AG10803 (cell line): Measurements from ENCODE around the gene ODAPH.
"Not testable (repeated sequence)": the region's sequence is repeated elsewhere in the genome, so short reads cannot be mapped to it uniquely, and the experiment has no call there.

Experiments used
- DNase-seq: peaks from one replicate; pipeline ENCODE4 v3.0.0; 2010; ENCODE audit warnings: low read depth
- H3K4me3 ChIP-seq: 2 replicates; pipeline ENCODE4 v1.5.1; 2011; ENCODE audit warnings: mild to moderate bottlenecking, low read length, control low read depth
- CTCF ChIP-seq: conservative IDR thresholded peaks from 2 replicates; pipeline ENCODE4 v1.5.1; 2011; ENCODE audit warnings: mild to moderate bottlenecking, low read length, control low read depth, inconsistent platforms

The ODAPH gene

GRCh38 chr4:75555294-75556164 is at the start of gene ODAPH:
ODAPH (plus strand) TSS chr4:75556066; CDS start chr4:75556083, 17 bp downstream.
- peak; percentile 7; the same call in 1 of the 2 replicates for TF ChIP-seq CTCF
- no peak within 1 kb of the TSS for H3K4me3 ChIP-seq
- DNase-seq: no peak

GRCh38 chr4:75509592-75509991 is 46.3 kb upstream of the ODAPH start:
- DNase-seq, H3K4me3 ChIP-seq: not testable (repeated sequence)

- H3K4me3 ChIP-seq: no peak overlapping the region
- no peak for DNase-seq
- no peak for TF ChIP-seq CTCF
These were observed 44.0 kb upstream of the ODAPH start for GRCh38 chr4:75511841-75512240.

- peak; percentile 77 for DNase-seq
- peak overlapping the region; percentile 95 for H3K4me3 ChIP-seq
- TF ChIP-seq CTCF: no peak
These were observed 43.3 kb upstream of the ODAPH start for GRCh38 chr4:75512386-75513211.

GRCh38 chr4:75513526-75514130 is 42.2 kb upstream of the ODAPH start:
- DNase-seq: no peak
- no peak for TF ChIP-seq CTCF
- peak overlapping the region; percentile 95 for H3K4me3 ChIP-seq

GRCh38 chr4:75514131-75514948 is 41.5 kb upstream of the ODAPH start, which contains the start of the genes RCHY1 and THAP6:
RCHY1 (minus strand) TSS chr4:75514403; CDS start chr4:75514286, 117 bp downstream.
THAP6 (plus strand) TSS chr4:75514473; CDS start chr4:75515453, 980 bp downstream.
- peak; percentile 5; the same call in 1 of the 2 replicates for TF ChIP-seq CTCF
- peak within 1 kb of the TSS; percentile 95 for H3K4me3 ChIP-seq
- peak; percentile 93 for DNase-seq
